Mucosa of descending colon (tissue), 3 donors: Measurements from ENCODE around the gene CGN. TPM values are rescaled to one million over a fixed set of nuclear protein-coding genes. Genes with fewer than 3 reads are reported as not detected.

Source experiments
- ATAC-seq: fragments of 200-7000 bp; cut with Tn5 transposase; one replicate; pipeline ENCODE4 v1.9.1; 2020; ENCODE audit warnings: mild to moderate bottlenecking, moderate library complexity
- DNase-seq, 3 donors: peaks; one replicate each; pipeline ENCODE4 v3.0.0-alpha.2; 2020
- H3K36me3 ChIP-seq: fragments of 200-600 bp; one replicate; pipeline ENCODE4 v1.8.0; 2021; ENCODE audit warnings: low read depth, mild to moderate bottlenecking
- H3K4me1 ChIP-seq: fragments of 200-600 bp; one replicate; pipeline ENCODE4 v1.8.0; 2021; ENCODE audit warnings: low read depth, mild to moderate bottlenecking
- H3K4me3 ChIP-seq: fragments of 200-600 bp; one replicate; pipeline ENCODE4 v1.8.0; 2021; ENCODE audit warnings: mild to moderate bottlenecking
- H3K9me3 ChIP-seq: fragments of 200-600 bp; one replicate; pipeline ENCODE4 v1.8.0; 2021; ENCODE audit warnings: mild to moderate bottlenecking
- intact Hi-C, 2 donors: fragments of 100-400 bp; cut with DNase I in 1 of 2; cut with micrococcal nuclease in 1 of 2; formaldehyde crosslinking; loops; one replicate each; pipeline versions ENCODE4 v1.11.0 to v1.11.1; 2022; cut with DNase I, micrococcal nuclease
- long read RNA-seq, 2 donors: library from polyadenylated mRNA; unstranded; transcript quantifications; one replicate each; pipeline ENCODE4 v2.0.0, GENCODE V29; 2019 to 2021
- total RNA-seq, 3 donors: library from RNA; stranded (reverse); fragmentation: NEBNext Ultra II Directional in 2 of 3; extraction: Animal tissue kit (Norgen Biotek cat#: 25700) in 2 of 3; gene quantifications; one replicate each; pipeline versions ENCODE4 v1.2.1 to v1.2.4, GENCODE V29; 2021 to 2023
- TF ChIP-seq, protein P1 (sequence below): fragments of 200-600 bp; IDR thresholded peaks from one replicate; pipeline ENCODE4 v1.8.0; 2022; ENCODE audit warnings: antibody characterized with exemption, mild to moderate bottlenecking
- donor health status: DM: no; HTN: no; CAD: no; lungs with moderate emphysema.
- donor health status: DM: no; HTN: no; CAD: no.
- donor health status: DM: no; HTN: yes; CAD: no.

Gene CGN, protein sequence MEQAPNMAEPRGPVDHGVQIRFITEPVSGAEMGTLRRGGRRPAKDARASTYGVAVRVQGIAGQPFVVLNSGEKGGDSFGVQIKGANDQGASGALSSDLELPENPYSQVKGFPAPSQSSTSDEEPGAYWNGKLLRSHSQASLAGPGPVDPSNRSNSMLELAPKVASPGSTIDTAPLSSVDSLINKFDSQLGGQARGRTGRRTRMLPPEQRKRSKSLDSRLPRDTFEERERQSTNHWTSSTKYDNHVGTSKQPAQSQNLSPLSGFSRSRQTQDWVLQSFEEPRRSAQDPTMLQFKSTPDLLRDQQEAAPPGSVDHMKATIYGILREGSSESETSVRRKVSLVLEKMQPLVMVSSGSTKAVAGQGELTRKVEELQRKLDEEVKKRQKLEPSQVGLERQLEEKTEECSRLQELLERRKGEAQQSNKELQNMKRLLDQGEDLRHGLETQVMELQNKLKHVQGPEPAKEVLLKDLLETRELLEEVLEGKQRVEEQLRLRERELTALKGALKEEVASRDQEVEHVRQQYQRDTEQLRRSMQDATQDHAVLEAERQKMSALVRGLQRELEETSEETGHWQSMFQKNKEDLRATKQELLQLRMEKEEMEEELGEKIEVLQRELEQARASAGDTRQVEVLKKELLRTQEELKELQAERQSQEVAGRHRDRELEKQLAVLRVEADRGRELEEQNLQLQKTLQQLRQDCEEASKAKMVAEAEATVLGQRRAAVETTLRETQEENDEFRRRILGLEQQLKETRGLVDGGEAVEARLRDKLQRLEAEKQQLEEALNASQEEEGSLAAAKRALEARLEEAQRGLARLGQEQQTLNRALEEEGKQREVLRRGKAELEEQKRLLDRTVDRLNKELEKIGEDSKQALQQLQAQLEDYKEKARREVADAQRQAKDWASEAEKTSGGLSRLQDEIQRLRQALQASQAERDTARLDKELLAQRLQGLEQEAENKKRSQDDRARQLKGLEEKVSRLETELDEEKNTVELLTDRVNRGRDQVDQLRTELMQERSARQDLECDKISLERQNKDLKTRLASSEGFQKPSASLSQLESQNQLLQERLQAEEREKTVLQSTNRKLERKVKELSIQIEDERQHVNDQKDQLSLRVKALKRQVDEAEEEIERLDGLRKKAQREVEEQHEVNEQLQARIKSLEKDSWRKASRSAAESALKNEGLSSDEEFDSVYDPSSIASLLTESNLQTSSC
- 100 to 1,000 TPM; 125 to 247 (median 187) TPM for total RNA-seq
- long read RNA-seq, donor 1, full-length matches to known transcripts, result 64 of 124 reads
- long read RNA-seq, donor 1, partial matches to known transcripts, result 42 of 124 reads
- long read RNA-seq, donor 1, other reads (novel, unspliced or antisense), result 18 of 124 reads
- long read RNA-seq, donor 2, full-length matches to known transcripts, result 7 of 32 reads
- long read RNA-seq, donor 2, partial matches to known transcripts, result 12 of 32 reads
- long read RNA-seq, donor 2, other reads (novel, unspliced or antisense), result 13 of 32 reads

DNA sequence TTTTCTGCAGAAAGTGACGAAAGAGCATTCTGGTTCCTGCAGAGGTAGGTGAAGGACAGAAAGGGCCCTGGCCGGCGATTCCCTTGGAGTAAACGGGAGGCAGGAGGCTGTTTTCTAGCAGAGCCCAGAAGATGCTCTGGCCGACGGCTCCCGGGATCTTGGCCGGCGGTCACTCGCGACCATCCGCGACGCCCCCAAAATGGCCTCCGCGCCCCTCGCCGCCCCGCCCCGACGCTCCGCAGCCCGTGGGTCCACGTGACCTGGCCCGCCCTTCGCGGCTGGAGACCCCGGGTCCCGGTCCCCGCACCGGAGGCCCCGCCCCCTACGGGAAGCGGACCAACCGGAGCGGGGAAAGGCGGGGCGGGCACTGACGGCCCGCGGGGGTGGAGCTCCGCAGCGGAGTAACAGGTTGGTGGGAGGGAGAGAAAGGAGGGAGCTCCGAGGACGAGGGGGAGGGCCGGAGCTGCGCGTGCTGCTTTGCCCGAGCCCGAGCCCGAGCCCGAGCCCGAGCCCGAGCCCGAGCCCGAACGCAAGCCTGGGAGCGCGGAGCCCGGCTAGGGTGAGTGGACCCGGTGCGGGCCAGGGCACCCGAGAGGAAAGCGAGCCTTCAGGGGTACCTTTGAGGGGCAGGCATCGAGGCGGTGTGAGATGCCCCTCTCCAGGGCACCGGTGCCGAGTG is at the start of gene CGN:
Gene CGN (plus strand): TSS at position 431 of the 679 bp plus-strand sequence. CDS start 7,133 bp downstream, outside the sequence.
- intact Hi-C loops, result loop anchor here in 1 of 2 donors (10.0 kb wide), 1 partner anchor 66 kb away; no protein-coding TSS in a partner anchor
- TF ChIP-seq, protein P1, sequence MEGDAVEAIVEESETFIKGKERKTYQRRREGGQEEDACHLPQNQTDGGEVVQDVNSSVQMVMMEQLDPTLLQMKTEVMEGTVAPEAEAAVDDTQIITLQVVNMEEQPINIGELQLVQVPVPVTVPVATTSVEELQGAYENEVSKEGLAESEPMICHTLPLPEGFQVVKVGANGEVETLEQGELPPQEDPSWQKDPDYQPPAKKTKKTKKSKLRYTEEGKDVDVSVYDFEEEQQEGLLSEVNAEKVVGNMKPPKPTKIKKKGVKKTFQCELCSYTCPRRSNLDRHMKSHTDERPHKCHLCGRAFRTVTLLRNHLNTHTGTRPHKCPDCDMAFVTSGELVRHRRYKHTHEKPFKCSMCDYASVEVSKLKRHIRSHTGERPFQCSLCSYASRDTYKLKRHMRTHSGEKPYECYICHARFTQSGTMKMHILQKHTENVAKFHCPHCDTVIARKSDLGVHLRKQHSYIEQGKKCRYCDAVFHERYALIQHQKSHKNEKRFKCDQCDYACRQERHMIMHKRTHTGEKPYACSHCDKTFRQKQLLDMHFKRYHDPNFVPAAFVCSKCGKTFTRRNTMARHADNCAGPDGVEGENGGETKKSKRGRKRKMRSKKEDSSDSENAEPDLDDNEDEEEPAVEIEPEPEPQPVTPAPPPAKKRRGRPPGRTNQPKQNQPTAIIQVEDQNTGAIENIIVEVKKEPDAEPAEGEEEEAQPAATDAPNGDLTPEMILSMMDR, result no peak
- Histone ChIP-seq H3K36me3 (no peaks in the 10 kb centered on the region), H3K4me1 (peaks cover 12% of the 10 kb centered on the region), H3K9me3 (no peaks in the 10 kb centered on the region), H3K4me3 (peak within 1 kb of the TSS; percentile 35)
- DNase-seq, result peak; percentile 91 to 94 (median 94)
- peak; percentile 77 for ATAC-seq

DNA sequence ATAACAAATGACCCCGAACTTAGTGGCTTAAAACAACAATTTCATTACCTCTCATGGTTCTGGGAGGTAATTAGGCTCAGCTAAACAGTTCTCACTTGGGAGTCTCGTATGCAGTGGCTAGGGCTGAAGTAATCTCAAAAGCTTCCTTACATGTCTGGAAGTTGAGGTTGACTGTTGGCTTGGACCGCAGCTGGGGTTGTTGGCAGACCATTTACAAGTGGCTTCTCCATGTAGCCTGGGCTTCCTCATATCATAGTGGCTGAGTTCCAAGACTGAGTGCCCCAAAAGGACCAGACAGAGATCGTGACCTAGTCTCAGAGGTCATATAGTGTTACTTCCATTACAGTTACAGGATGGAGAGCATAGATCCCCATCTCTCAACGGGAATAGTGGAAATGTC is 49.5 kb upstream of the CGN start:
- no peak for ATAC-seq

DNA sequence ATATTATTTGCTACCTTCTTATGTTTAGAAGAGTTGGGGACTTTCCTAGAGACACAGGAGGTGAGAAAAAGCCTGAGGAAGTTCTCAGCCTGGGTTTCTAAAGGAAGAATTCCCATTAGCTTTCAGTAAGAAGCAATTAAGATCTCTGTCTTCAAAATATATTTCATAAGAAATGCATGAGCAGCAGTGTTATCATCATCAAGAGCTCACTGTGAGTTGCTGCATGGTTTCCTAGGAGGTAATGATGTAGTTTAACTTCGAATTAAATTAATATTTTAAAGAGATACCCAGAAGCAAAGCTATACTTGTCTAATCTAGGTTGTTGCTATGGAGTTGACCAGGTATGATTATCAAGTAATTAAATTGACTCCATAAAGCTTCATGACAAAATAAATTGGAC is 46.2 kb upstream of the CGN start:
- no peak for ATAC-seq
- Histone ChIP-seq H3K36me3 (no peaks in the 10 kb centered on the region), H3K4me1 (no peaks in the 10 kb centered on the region), H3K4me3 (no peak overlapping the region), H3K9me3 (no peaks in the 10 kb centered on the region)
- TF ChIP-seq, protein P1, result no peak
- no peak for DNase-seq
- intact Hi-C loops, result no loop called here

More for the DNA sequence above, 49.5 kb upstream of the CGN start:
- Histone ChIP-seq H3K4me3 (no peak overlapping the region), H3K4me1 (peaks cover 3% of the 10 kb centered on the region), H3K36me3 (no peaks in the 10 kb centered on the region), H3K9me3 (no peaks in the 10 kb centered on the region)
- intact Hi-C loops, result no loop called here
- no peak for DNase-seq
- TF ChIP-seq, protein P1, result no peak

DNA sequence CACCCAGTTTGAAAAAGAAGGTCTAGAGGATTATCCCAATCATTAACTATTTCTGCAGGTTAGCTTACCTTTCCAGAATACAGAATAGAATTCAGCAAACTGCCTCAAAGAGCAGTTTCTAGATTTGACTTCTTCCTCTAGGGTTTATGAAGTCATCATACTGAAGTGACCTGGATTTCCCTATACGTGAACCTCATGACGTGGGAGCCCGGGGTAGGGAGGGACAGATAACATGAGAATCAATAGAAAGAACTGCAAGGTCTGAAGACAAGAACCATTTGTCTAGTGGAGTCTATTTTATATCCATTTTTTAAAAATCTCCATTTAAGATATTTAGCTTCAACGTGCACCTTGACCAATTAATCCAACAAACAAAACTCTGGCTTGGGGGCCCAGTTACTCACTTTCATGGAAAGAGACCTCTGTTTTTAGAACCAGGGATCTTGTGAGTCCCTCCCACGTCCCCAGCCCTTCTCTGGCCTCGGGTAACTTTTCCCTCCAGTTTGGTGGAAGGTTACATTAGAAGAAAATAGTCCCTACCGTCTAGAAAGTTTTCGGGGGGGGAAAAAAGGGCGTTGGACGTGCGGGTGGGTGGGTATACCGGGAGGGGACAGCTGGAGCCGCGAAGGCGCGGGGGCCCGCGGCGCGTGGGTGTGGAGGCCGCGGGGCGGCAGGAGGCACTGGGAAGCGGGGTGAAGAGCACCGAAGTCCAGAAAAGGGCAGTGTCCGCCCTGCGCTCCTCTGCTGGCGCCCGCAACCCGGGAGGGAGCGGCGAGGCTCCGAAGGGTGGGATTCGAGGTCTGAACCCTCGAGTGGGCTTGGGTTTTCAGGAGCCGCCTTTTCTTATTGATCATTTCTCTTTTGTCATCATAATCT is 38.1 kb upstream of the CGN start:
- H3K9me3 ChIP-seq, result no peaks in the 10 kb centered on the region
- TF ChIP-seq, protein P1, result no peak
- peak overlapping the region; percentile 17 for H3K4me3 ChIP-seq
- no peaks in the 10 kb centered on the region for H3K4me1 ChIP-seq
- intact Hi-C loops, result no loop called here
- DNase-seq, result peak; percentile 48 to 70 (median 61)
- ATAC-seq, result peak; percentile 88
- no peaks in the 10 kb centered on the region for H3K36me3 ChIP-seq
